ENCODE measurements around the gene BSN. TPM values are rescaled to one million over a fixed set of nuclear protein-coding genes. Genes with fewer than 3 reads are reported as not detected.
"Not testable (repeated sequence)": the region's sequence is repeated elsewhere in the genome, so short reads cannot be mapped to it uniquely, and the experiment has no call there.

BSN gene
- total and polyA plus RNA-seq, 8 donors = 0.56 to 1.6 (median 0.97) TPM

- DNase-seq (no peak), ATAC-seq (no peak), FAIRE-seq (no peak)
- H3K4me3 ChIP-seq = no peak overlapping the region
- H3K9me3 ChIP-seq = no peaks in the 10 kb centered on the region
- no peaks in the 10 kb centered on the region for H3K4me1 ChIP-seq
- no peaks in the 10 kb centered on the region for H3K27me3 ChIP-seq
- H3K27ac ChIP-seq = no peak overlapping the region
- WGBS, 2 donors = 71 to 80% methylated on average over 6 of the region's 6 CpGs
- intact Hi-C loops (cut with DNase I) = no loop called here
- no peak for TF ChIP-seq CTCF (IDR thresholded peaks at IDR 0.05)
- no peaks in the 10 kb centered on the region for H3K36me3 ChIP-seq
Observed at GRCh38 chr3:49570028-49570654, 15.9 kb downstream of the BSN start.

GRCh38 chr3:49582177-49582576 is 27.9 kb downstream of the BSN start:
- intact Hi-C loops (cut with DNase I) = no loop called here
- Histone ChIP-seq H3K27ac (no peak overlapping the region), H3K27me3 (no peaks in the 10 kb centered on the region), H3K4me1 (no peaks in the 10 kb centered on the region), H3K36me3 (no peaks in the 10 kb centered on the region), H3K9me3 (no peaks in the 10 kb centered on the region), H3K4me3 (no peak overlapping the region)
- ATAC-seq (no peak), DNase-seq (no peak), FAIRE-seq (no peak)
- TF ChIP-seq CTCF (IDR thresholded peaks at IDR 0.05) = no peak

- 86 to 91% methylated on average over 20 of the region's 20 CpGs for WGBS, 2 donors
- H3K4me3 ChIP-seq; FAIRE-seq; ATAC-seq; H3K27me3 ChIP-seq; H3K27ac ChIP-seq; H3K4me1 ChIP-seq; DNase-seq; intact Hi-C loops (cut with DNase I); H3K9me3 ChIP-seq; H3K36me3 ChIP-seq: not testable (repeated sequence)
Observed at GRCh38 chr3:49585261-49585755, 31.0 kb downstream of the BSN start.

GRCh38 chr3:49591615-49592014 is 37.3 kb downstream of the BSN start:
- Histone ChIP-seq H3K4me1 (no peaks in the 10 kb centered on the region), H3K9me3 (no peaks in the 10 kb centered on the region), H3K36me3 (no peaks in the 10 kb centered on the region), H3K27ac (no peak overlapping the region), H3K4me3 (no peak overlapping the region), H3K27me3 (no peaks in the 10 kb centered on the region)
- no peak for TF ChIP-seq CTCF (IDR thresholded peaks at IDR 0.05)
- WGBS, 2 donors = 77 to 87% methylated on average over 3 of the region's 3 CpGs
- DNase-seq (peak in 1 of 6 donors; percentile 6), ATAC-seq (no peak), FAIRE-seq (no peak)
- intact Hi-C loops (cut with DNase I) = no loop called here

- H3K36me3 ChIP-seq = no peaks in the 10 kb centered on the region
- no peak for TF ChIP-seq CTCF (IDR thresholded peaks at IDR 0.05)
- 43 to 60% methylated on average over 2 of the region's 2 CpGs for WGBS, 2 donors
Observed at GRCh38 chr3:49593041-49593440, 38.8 kb downstream of the BSN start.

More at GRCh38 chr3:49593041-49593440, 38.8 kb downstream of the BSN start:
- no peaks in the 10 kb centered on the region for H3K4me1 ChIP-seq
- DNase-seq = no peak
- intact Hi-C loops (cut with DNase I) = no loop called here
- H3K9me3 ChIP-seq = no peaks in the 10 kb centered on the region
- ATAC-seq = no peak
- H3K4me3 ChIP-seq = no peak overlapping the region
- no peak for FAIRE-seq
- no peak overlapping the region for H3K27ac ChIP-seq
- H3K27me3 ChIP-seq = no peaks in the 10 kb centered on the region
